ENCODE data around the gene SHC1. TPM values are rescaled to one million over a fixed set of nuclear protein-coding genes. Genes with fewer than 3 reads are reported as not detected.

Gene SHC1
- polyA plus RNA-seq, 3 donors = 26.7 to 70.6 (median 31.5) TPM

DNA sequence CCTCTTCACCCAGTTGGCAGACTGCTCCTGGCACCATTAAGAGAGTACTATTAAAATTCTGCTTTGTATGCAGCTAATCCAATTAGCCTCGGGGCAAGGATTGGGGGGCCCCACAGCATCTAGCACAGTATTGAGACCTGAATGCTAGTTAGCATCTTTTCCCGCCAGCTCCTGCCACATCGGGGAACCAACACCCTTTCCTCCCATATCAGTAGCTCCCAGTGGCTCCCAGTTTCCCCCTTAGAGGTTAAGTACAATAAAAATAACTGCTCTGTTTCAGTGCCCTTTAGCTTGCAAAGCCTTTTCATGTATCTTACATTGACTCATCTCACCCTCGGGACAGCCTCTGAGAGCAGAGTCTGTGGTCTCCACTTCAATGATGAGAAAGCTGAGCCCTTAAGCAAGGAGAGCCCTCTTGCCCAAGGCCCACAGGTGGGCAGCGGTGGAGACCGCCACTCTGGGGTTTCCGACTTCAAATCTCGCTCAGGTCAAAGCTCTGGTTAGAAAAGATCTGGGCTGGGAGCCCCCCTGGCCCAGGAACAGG lies 29.8 kb downstream of the SHC1 start:
- Histone ChIP-seq H3K27me3 (ENCODE audit: control insufficient read depth in 2 of 2, insufficient read depth in 2 of 2, low read length in 2 of 2) (no peaks in the 10 kb centered on the region), H3K4me2 (replicated peaks; ENCODE audit: extremely low read depth, low read length, poor library complexity, severe bottlenecking) (no peak overlapping the region), H3K4me1 (ENCODE audit: control insufficient read depth in 1 of 2, insufficient read depth in 2 of 2, low read length in 2 of 2) (peaks cover 57 to 74% of the 10 kb centered on the region in 2 donors), H4K20me1 (ENCODE audit: insufficient read depth, low read length) (no peaks in the 10 kb centered on the region), H3K27ac (ENCODE audit: low read depth in 1 of 2, low read length in 2 of 2) (no peak overlapping the region), H2AFZ (ENCODE audit: insufficient read depth, low read depth, low read length, poor library complexity, severe bottlenecking) (no peak overlapping the region), H3K4me3 (replicated peaks in 1 of 3; ENCODE audit: low read depth in 2 of 3, low read length in 3 of 3) (no peak overlapping the region), H3K9ac (ENCODE audit: insufficient read depth, low read length, poor library complexity, severe bottlenecking) (no peak overlapping the region), H3K79me2 (ENCODE audit: insufficient read depth, low read length) (peaks cover 5% of the 10 kb centered on the region), H3K9me3 (replicated peaks in 1 of 2; ENCODE audit: control insufficient read depth in 1 of 2, insufficient read depth in 1 of 2, low read length in 2 of 2) (no peaks in the 10 kb centered on the region), H3K36me3 (replicated peaks in 1 of 2; ENCODE audit: control insufficient read depth in 1 of 2, insufficient read depth in 2 of 2, low read length in 2 of 2) (peaks cover 7 to 14% of the 10 kb centered on the region in 2 donors)
- Mint-ChIP-seq H3K36me3 (peaks cover 8 to 11% of the 10 kb centered on the region in 2 donors), H3K27me3 (ENCODE audit: low read depth in 3 of 3) (peaks cover 0 to 4% (median 0%) of the 10 kb centered on the region in 3 donors), H3K27ac (peak overlapping the region in 4 of 7 donors; percentile 6 to 71 (median 50)), H3K4me1 (peaks cover 77% of the 10 kb centered on the region), H3K9me3 (peaks cover 0 to 2% (median 0%) of the 10 kb centered on the region in 7 donors), H3K4me3 (no peak overlapping the region)
- 73% methylated on average over 4 of the region's 8 CpGs for WGBS (ENCODE audit: insufficient coverage)
- peak in 1 of 3 donors; percentile 2 for DNase-seq
- TF ChIP-seq, protein P1, sequence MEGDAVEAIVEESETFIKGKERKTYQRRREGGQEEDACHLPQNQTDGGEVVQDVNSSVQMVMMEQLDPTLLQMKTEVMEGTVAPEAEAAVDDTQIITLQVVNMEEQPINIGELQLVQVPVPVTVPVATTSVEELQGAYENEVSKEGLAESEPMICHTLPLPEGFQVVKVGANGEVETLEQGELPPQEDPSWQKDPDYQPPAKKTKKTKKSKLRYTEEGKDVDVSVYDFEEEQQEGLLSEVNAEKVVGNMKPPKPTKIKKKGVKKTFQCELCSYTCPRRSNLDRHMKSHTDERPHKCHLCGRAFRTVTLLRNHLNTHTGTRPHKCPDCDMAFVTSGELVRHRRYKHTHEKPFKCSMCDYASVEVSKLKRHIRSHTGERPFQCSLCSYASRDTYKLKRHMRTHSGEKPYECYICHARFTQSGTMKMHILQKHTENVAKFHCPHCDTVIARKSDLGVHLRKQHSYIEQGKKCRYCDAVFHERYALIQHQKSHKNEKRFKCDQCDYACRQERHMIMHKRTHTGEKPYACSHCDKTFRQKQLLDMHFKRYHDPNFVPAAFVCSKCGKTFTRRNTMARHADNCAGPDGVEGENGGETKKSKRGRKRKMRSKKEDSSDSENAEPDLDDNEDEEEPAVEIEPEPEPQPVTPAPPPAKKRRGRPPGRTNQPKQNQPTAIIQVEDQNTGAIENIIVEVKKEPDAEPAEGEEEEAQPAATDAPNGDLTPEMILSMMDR (IDR thresholded peaks at IDR 0.05) = no peak
- intact Hi-C loops (cut with micrococcal nuclease) = no loop called here

DNA sequence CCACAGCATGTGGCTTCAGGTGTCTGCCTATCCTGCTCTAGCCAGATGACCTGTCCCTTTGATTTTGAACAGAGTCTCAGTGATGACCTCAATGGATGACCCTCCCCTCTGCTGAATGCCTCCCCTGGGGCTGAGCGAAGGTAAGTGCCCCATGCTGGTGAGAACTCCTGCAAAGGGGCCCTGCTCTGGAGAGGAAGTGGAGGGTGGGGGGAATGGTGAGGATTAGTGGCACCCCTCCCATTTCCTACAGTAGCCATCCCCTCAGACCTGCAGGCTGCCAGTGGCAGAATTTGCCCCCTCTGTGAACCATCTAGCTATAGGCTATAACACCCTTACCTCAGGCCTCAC lies 30.4 kb downstream of the SHC1 start:
- peaks cover 0 to 3% (median 0%) of the 10 kb centered on the region in 3 donors for H3K27me3 Mint-ChIP-seq (ENCODE audit: low read depth in 3 of 3)
- peaks cover 0 to 2% (median 0%) of the 10 kb centered on the region in 7 donors for H3K9me3 Mint-ChIP-seq
- no peak overlapping the region for H2AFZ ChIP-seq (ENCODE audit: insufficient read depth, low read depth, low read length, poor library complexity, severe bottlenecking)
- no peaks in the 10 kb centered on the region for H3K9me3 ChIP-seq (replicated peaks in 1 of 2; ENCODE audit: control insufficient read depth in 1 of 2, insufficient read depth in 1 of 2, low read length in 2 of 2)
- H3K4me3 Mint-ChIP-seq = no peak overlapping the region
- intact Hi-C loops (cut with micrococcal nuclease) = no loop called here
- H3K27me3 ChIP-seq (ENCODE audit: control insufficient read depth in 2 of 2, insufficient read depth in 2 of 2, low read length in 2 of 2) = no peaks in the 10 kb centered on the region
- no peak overlapping the region for H3K27ac ChIP-seq (ENCODE audit: low read depth in 1 of 2, low read length in 2 of 2)
- H3K4me3 ChIP-seq (replicated peaks in 1 of 3; ENCODE audit: low read depth in 2 of 3, low read length in 3 of 3) = no peak overlapping the region
- no peaks in the 10 kb centered on the region for H4K20me1 ChIP-seq (ENCODE audit: insufficient read depth, low read length)
- peaks cover 3 to 7% of the 10 kb centered on the region in 2 donors for H3K36me3 Mint-ChIP-seq
- H3K4me2 ChIP-seq (replicated peaks; ENCODE audit: extremely low read depth, low read length, poor library complexity, severe bottlenecking) = no peak overlapping the region
- H3K36me3 ChIP-seq (replicated peaks in 1 of 2; ENCODE audit: control insufficient read depth in 1 of 2, insufficient read depth in 2 of 2, low read length in 2 of 2) = peaks cover 1 to 8% of the 10 kb centered on the region in 2 donors
- peaks cover 59 to 77% of the 10 kb centered on the region in 2 donors for H3K4me1 ChIP-seq (ENCODE audit: control insufficient read depth in 1 of 2, insufficient read depth in 2 of 2, low read length in 2 of 2)
- TF ChIP-seq, protein P1 (IDR thresholded peaks at IDR 0.05) = no peak
- peak in 1 of 3 donors; percentile 3 for DNase-seq
- H3K4me1 Mint-ChIP-seq = peaks cover 82% of the 10 kb centered on the region
- peaks cover 11% of the 10 kb centered on the region for H3K79me2 ChIP-seq (ENCODE audit: insufficient read depth, low read length)
- WGBS (ENCODE audit: insufficient coverage) = no CpG with 5 or more reads among the region's 1 CpG
- no peak overlapping the region for H3K9ac ChIP-seq (ENCODE audit: insufficient read depth, low read length, poor library complexity, severe bottlenecking)
- peak overlapping the region in 1 of 7 donors; percentile 68 for H3K27ac Mint-ChIP-seq

Data from CD14-positive monocyte (primary cell).